Prostate gland (tissue), 2 donors: ENCODE results near the gene INPP5A.

Experiments
- POLR2A ChIP-seq: fragments of 450-650 bp; IDR thresholded peaks from one replicate; pipeline ENCODE4 v1.6.1; 2016; ENCODE audit warnings: antibody characterized with exemption, mild to moderate bottlenecking
- TF ChIP-seq, protein P1 (sequence below), 4 experiments: fragments of 200-600 bp in 2 of 4; fragments of 450-650 bp in 2 of 4; sonication (generic) in 2 of 4; IDR thresholded peaks; 1 replicate in 3 of 4; 2 replicates in 1 of 4; pipeline ENCODE4 v1.5.1; 2016 to 2019; ENCODE audit warnings: antibody characterized with exemption in 4 of 4, mild to moderate bottlenecking in 2 of 4, moderate library complexity in 2 of 4

- TF ChIP-seq, protein P1, sequence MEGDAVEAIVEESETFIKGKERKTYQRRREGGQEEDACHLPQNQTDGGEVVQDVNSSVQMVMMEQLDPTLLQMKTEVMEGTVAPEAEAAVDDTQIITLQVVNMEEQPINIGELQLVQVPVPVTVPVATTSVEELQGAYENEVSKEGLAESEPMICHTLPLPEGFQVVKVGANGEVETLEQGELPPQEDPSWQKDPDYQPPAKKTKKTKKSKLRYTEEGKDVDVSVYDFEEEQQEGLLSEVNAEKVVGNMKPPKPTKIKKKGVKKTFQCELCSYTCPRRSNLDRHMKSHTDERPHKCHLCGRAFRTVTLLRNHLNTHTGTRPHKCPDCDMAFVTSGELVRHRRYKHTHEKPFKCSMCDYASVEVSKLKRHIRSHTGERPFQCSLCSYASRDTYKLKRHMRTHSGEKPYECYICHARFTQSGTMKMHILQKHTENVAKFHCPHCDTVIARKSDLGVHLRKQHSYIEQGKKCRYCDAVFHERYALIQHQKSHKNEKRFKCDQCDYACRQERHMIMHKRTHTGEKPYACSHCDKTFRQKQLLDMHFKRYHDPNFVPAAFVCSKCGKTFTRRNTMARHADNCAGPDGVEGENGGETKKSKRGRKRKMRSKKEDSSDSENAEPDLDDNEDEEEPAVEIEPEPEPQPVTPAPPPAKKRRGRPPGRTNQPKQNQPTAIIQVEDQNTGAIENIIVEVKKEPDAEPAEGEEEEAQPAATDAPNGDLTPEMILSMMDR (IDR thresholded peaks at IDR 0.05) = no peak
- no peak for TF ChIP-seq POLR2A
Observed at GRCh38 chr10:132541129-132541528, 3.5 kb downstream of the INPP5A start.
